Activated gamma-delta T cell treated with Interleukin-2 at 50 U/mL for 16 hours (primary cell): ENCODE results near the gene CAD.

ENCODE experiments used
- DNase-seq: peaks from one replicate; pipeline ENCODE4 v3.0.0-alpha.2; 2020

CAD gene

GRCh38 chr2:27284996-27285395, 67.8 kb downstream of the CAD start:
- no peak for DNase-seq

- DNase-seq = no peak
These were observed 68.3 kb downstream of the CAD start for GRCh38 chr2:27285481-27285880.

GRCh38 chr2:27288610-27289009, 71.4 kb downstream of the CAD start:
- DNase-seq = no peak

GRCh38 chr2:27290549-27290948, 73.4 kb downstream of the CAD start:
- no peak for DNase-seq

GRCh38 chr2:27291865-27292264, 74.7 kb downstream of the CAD start:
- DNase-seq = no peak
